GM23338 (cell line): ENCODE data around the gene SLC6A8.

Experiments
- CREB1 ChIP-seq: fragments of 250-450 bp; sonication (Bioruptor Pico); IDR thresholded peaks from 2 replicates; pipeline ENCODE4 v1.5.0; 2020; ENCODE audit warnings: low read depth, mild to moderate bottlenecking, moderate library complexity
- CTCF ChIP-seq, 2 experiments: fragments of 200-600 bp in 1 of 2; sonication (generic) in 1 of 2; conservative IDR thresholded peaks; 2 replicates each; pipeline versions ENCODE4 v1.5.1 to v1.6.1; 2016 to 2017; ENCODE audit warnings: antibody characterized with exemption in 2 of 2, low read depth in 2 of 2, mild to moderate bottlenecking in 2 of 2, moderate library complexity in 1 of 2
- EZH2 ChIP-seq: fragments of 200-600 bp; sonication (generic); IDR thresholded peaks from one replicate; pipeline ENCODE4 v1.8.0; 2017; ENCODE audit warnings: antibody characterized with exemption, mild to moderate bottlenecking, low read depth; ENCODE audit not compliant: unreplicated experiment
- TF ChIP-seq, protein P1 (sequence below): IDR thresholded peaks from one replicate; pipeline ENCODE4 v1.6.1; 2018; ENCODE audit warnings: antibody characterized with exemption; ENCODE audit not compliant: unreplicated experiment

- no peak for TF ChIP-seq CTCF (conservative IDR thresholded peaks at IDR 0.05; ENCODE audit: low read depth in 2 of 2)
- TF ChIP-seq, protein P1, sequence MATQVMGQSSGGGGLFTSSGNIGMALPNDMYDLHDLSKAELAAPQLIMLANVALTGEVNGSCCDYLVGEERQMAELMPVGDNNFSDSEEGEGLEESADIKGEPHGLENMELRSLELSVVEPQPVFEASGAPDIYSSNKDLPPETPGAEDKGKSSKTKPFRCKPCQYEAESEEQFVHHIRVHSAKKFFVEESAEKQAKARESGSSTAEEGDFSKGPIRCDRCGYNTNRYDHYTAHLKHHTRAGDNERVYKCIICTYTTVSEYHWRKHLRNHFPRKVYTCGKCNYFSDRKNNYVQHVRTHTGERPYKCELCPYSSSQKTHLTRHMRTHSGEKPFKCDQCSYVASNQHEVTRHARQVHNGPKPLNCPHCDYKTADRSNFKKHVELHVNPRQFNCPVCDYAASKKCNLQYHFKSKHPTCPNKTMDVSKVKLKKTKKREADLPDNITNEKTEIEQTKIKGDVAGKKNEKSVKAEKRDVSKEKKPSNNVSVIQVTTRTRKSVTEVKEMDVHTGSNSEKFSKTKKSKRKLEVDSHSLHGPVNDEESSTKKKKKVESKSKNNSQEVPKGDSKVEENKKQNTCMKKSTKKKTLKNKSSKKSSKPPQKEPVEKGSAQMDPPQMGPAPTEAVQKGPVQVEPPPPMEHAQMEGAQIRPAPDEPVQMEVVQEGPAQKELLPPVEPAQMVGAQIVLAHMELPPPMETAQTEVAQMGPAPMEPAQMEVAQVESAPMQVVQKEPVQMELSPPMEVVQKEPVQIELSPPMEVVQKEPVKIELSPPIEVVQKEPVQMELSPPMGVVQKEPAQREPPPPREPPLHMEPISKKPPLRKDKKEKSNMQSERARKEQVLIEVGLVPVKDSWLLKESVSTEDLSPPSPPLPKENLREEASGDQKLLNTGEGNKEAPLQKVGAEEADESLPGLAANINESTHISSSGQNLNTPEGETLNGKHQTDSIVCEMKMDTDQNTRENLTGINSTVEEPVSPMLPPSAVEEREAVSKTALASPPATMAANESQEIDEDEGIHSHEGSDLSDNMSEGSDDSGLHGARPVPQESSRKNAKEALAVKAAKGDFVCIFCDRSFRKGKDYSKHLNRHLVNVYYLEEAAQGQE = no peak
- no peak for TF ChIP-seq EZH2
- TF ChIP-seq CREB1 = no peak
Measured at GRCh38 chrX:153674219-153674851, 13.4 kb upstream of the SLC6A8 start.
